Keratinocyte (primary cell): ENCODE data around the gene MED9.

ENCODE experiments used
- EZH2 ChIP-seq: IDR thresholded peaks from one replicate; pipeline ENCODE4 v1.6.1; 2012; ENCODE audit warnings: inconsistent platforms, mild to moderate bottlenecking, low read length, moderate library complexity
- TF ChIP-seq, protein P1 (sequence below), 3 experiments: IDR thresholded peaks in 1 of 3; conservative IDR thresholded peaks in 1 of 3; optimal IDR thresholded peaks in 1 of 3; 2 replicates in 2 of 3; 3 replicates in 1 of 3; pipeline versions ENCODE3 to v1.5.1; 2011; ENCODE audit warnings: low read length in 3 of 3, mild to moderate bottlenecking in 3 of 3, moderate library complexity in 2 of 3, control low read depth in 1 of 3, inconsistent platforms in 1 of 3; ENCODE audit not compliant: insufficient read depth in 2 of 3; ENCODE audit errors: extremely low read depth in 1 of 3

DNA sequence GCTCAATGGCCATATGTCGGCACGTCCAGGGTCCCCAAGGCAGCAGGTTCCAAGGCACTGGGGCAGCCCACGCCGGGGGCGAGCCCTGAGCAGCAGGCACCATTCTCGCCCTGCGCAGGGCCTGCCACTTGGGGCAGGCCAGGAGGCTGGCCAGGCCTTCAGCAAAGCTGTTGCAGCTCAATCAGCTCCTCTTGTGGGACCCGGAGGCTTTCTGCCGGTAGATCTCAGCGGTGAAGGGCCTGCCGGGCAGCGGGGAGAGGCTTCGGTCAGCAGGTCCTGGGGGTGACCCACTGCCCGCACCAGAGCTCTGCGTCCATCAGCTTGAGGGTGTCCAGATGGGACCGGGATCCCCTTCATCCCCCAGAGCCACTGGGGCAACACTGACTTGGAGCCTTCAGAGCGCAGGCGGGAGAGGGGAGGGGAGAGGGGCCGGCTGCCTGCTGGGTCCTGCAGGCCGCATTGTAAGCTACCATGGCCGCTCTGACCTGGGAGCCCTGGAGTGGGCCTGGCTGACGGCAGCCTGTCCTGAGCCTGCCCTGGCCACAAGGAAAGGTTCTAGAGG is 28.9 kb downstream of the MED9 start:
- TF ChIP-seq, protein P1, sequence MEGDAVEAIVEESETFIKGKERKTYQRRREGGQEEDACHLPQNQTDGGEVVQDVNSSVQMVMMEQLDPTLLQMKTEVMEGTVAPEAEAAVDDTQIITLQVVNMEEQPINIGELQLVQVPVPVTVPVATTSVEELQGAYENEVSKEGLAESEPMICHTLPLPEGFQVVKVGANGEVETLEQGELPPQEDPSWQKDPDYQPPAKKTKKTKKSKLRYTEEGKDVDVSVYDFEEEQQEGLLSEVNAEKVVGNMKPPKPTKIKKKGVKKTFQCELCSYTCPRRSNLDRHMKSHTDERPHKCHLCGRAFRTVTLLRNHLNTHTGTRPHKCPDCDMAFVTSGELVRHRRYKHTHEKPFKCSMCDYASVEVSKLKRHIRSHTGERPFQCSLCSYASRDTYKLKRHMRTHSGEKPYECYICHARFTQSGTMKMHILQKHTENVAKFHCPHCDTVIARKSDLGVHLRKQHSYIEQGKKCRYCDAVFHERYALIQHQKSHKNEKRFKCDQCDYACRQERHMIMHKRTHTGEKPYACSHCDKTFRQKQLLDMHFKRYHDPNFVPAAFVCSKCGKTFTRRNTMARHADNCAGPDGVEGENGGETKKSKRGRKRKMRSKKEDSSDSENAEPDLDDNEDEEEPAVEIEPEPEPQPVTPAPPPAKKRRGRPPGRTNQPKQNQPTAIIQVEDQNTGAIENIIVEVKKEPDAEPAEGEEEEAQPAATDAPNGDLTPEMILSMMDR (optimal IDR thresholded peaks at IDR 0.05 in 1 of 3, IDR thresholded peaks at IDR 0.05 in 1 of 3, conservative IDR thresholded peaks at IDR 0.05 in 1 of 3; ENCODE audit: extremely low read depth in 1 of 3, insufficient read depth in 2 of 3, low read length in 3 of 3) = no peak
- no peak for TF ChIP-seq EZH2
